ENCODE data around the gene DYNC2H1. TPM values are rescaled to one million over a fixed set of nuclear protein-coding genes. Genes with fewer than 3 reads are reported as not detected.

DYNC2H1 gene
- total and polyA plus RNA-seq, 2 donors (not counting 1 experiment from before 2014, with no cell fraction given) = 20.1 to 65.9 TPM

- H3K79me2 ChIP-seq (ENCODE audit: control insufficient read depth, insufficient read depth, low read length) = peaks cover 15% of the 10 kb centered on the region
- no peak overlapping the region for H3K9ac ChIP-seq (ENCODE audit: insufficient read depth, low read length)
- DNase-seq (ENCODE audit: low read depth in 2 of 2) = no peak
- no peak overlapping the region for H3K27ac ChIP-seq (ENCODE audit: insufficient read depth, low read length)
- H3K36me3 ChIP-seq (ENCODE audit: control insufficient read depth, insufficient read depth, low read length) = no peaks in the 10 kb centered on the region
- no peak overlapping the region for H2AFZ ChIP-seq (ENCODE audit: low read length)
- H4K20me1 ChIP-seq (ENCODE audit: control insufficient read depth, extremely low read depth, insufficient read depth, low read length) = no peaks in the 10 kb centered on the region
- no peaks in the 10 kb centered on the region for H3K4me1 ChIP-seq (ENCODE audit: control insufficient read depth, extremely low read depth, insufficient read depth, low read length)
- no peak overlapping the region for H3K4me3 ChIP-seq (replicated peaks in 1 of 4; ENCODE audit: control extremely low read depth in 1 of 4, insufficient read depth in 1 of 4, low read depth in 3 of 4, low read length in 4 of 4)
- H3K27me3 ChIP-seq (ENCODE audit: control insufficient read depth, insufficient read depth, low read length) = no peaks in the 10 kb centered on the region
- H3K9me3 ChIP-seq (ENCODE audit: control insufficient read depth, insufficient read depth, low read depth, low read length) = no peaks in the 10 kb centered on the region
- TF ChIP-seq CTCF (conservative IDR thresholded peaks at IDR 0.05 in 1 of 2, IDR thresholded peaks at IDR 0.05 in 1 of 2; ENCODE audit: low read depth in 1 of 2, low read length in 2 of 2) = no peak
- no peak for TF ChIP-seq EZH2 (IDR thresholded peaks at IDR 0.05; ENCODE audit: low read length, missing control alignments)
- no peak overlapping the region for H3K4me2 ChIP-seq (ENCODE audit: extremely low read depth, insufficient read depth, low read length)
Measured at GRCh38 chr11:103067118-103067517, 42.1 kb upstream of the DYNC2H1 start.

- Histone ChIP-seq H2AFZ (ENCODE audit: low read length) (no peak overlapping the region), H3K4me1 (ENCODE audit: control insufficient read depth, extremely low read depth, insufficient read depth, low read length) (no peaks in the 10 kb centered on the region), H4K20me1 (ENCODE audit: control insufficient read depth, extremely low read depth, insufficient read depth, low read length) (no peaks in the 10 kb centered on the region), H3K36me3 (ENCODE audit: control insufficient read depth, insufficient read depth, low read length) (no peaks in the 10 kb centered on the region), H3K27ac (ENCODE audit: insufficient read depth, low read length) (no peak overlapping the region), H3K27me3 (ENCODE audit: control insufficient read depth, insufficient read depth, low read length) (no peaks in the 10 kb centered on the region), H3K4me2 (ENCODE audit: extremely low read depth, insufficient read depth, low read length) (no peak overlapping the region), H3K79me2 (ENCODE audit: control insufficient read depth, insufficient read depth, low read length) (peaks cover 15% of the 10 kb centered on the region), H3K4me3 (replicated peaks in 1 of 4; ENCODE audit: control extremely low read depth in 1 of 4, insufficient read depth in 1 of 4, low read depth in 3 of 4, low read length in 4 of 4) (no peak overlapping the region), H3K9ac (ENCODE audit: insufficient read depth, low read length) (no peak overlapping the region), H3K9me3 (ENCODE audit: control insufficient read depth, insufficient read depth, low read depth, low read length) (no peaks in the 10 kb centered on the region)
- no peak for DNase-seq (ENCODE audit: low read depth in 2 of 2)
- no peak for TF ChIP-seq EZH2 (IDR thresholded peaks at IDR 0.05; ENCODE audit: low read length, missing control alignments)
- TF ChIP-seq CTCF (conservative IDR thresholded peaks at IDR 0.05 in 1 of 2, IDR thresholded peaks at IDR 0.05 in 1 of 2; ENCODE audit: low read depth in 1 of 2, low read length in 2 of 2) = no peak
Measured at GRCh38 chr11:103069367-103069766, 39.9 kb upstream of the DYNC2H1 start.

- Histone ChIP-seq H3K27ac (ENCODE audit: insufficient read depth, low read length) (no peak overlapping the region), H3K9me3 (ENCODE audit: control insufficient read depth, insufficient read depth, low read depth, low read length) (no peaks in the 10 kb centered on the region), H3K4me2 (ENCODE audit: extremely low read depth, insufficient read depth, low read length) (no peak overlapping the region), H3K4me1 (ENCODE audit: control insufficient read depth, extremely low read depth, insufficient read depth, low read length) (no peaks in the 10 kb centered on the region), H3K36me3 (ENCODE audit: control insufficient read depth, insufficient read depth, low read length) (no peaks in the 10 kb centered on the region), H3K27me3 (ENCODE audit: control insufficient read depth, insufficient read depth, low read length) (no peaks in the 10 kb centered on the region), H4K20me1 (ENCODE audit: control insufficient read depth, extremely low read depth, insufficient read depth, low read length) (no peaks in the 10 kb centered on the region), H3K79me2 (ENCODE audit: control insufficient read depth, insufficient read depth, low read length) (peaks cover 15% of the 10 kb centered on the region), H3K4me3 (replicated peaks in 1 of 4; ENCODE audit: control extremely low read depth in 1 of 4, insufficient read depth in 1 of 4, low read depth in 3 of 4, low read length in 4 of 4) (no peak overlapping the region), H2AFZ (ENCODE audit: low read length) (no peak overlapping the region), H3K9ac (ENCODE audit: insufficient read depth, low read length) (no peak overlapping the region)
- TF ChIP-seq CTCF (conservative IDR thresholded peaks at IDR 0.05 in 1 of 2, IDR thresholded peaks at IDR 0.05 in 1 of 2; ENCODE audit: low read depth in 1 of 2, low read length in 2 of 2) = no peak
- TF ChIP-seq EZH2 (IDR thresholded peaks at IDR 0.05; ENCODE audit: low read length, missing control alignments) = no peak
- no peak for DNase-seq (ENCODE audit: low read depth in 2 of 2)
Measured at GRCh38 chr11:103070142-103070541, 39.1 kb upstream of the DYNC2H1 start.

Measured in fibroblast of lung (primary cell).